CD4-positive, alpha-beta T cell (primary cell): ENCODE measurements around the gene CCNL1. TPM values are rescaled to one million over a fixed set of nuclear protein-coding genes. Genes with fewer than 3 reads are reported as not detected.

ENCODE experiments used
- ATAC-seq: fragments of 200-7000 bp; cut with Tn5 transposase; one replicate; pipeline ENCODE4 v1.10.0; 2022; ENCODE audit warnings: mild to moderate bottlenecking; ENCODE audit not compliant: poor library complexity
- CTCF ChIA-PET: fragments of 350-600 bp; sonication (Branson Sonifier 250); formaldehyde crosslinking; loops from one replicate; lab custom pipeline; 2021; ENCODE audit warnings: antibody characterized with exemption, inconsistent platforms; lab: Charles Lee
- POLR2A ChIA-PET: fragments of 350-600 bp; sonication (Branson Sonifier 250); formaldehyde crosslinking; loops from one replicate; lab custom pipeline; 2021; ENCODE audit warnings: antibody characterized with exemption, inconsistent platforms; lab: Charles Lee
- DNase-seq, 14 experiments: peaks; one replicate each; pipeline ENCODE4 v3.0.0-alpha.2; 2013 to 2020; ENCODE audit warnings: mixed read lengths in 2 of 14
- H3K27ac ChIP-seq, 2 donors: one replicate each; pipeline versions ENCODE4 v1.5.1 to v1.7.0; 2013; ENCODE audit warnings: low read length in 2 of 2, low read depth in 1 of 2, mild to moderate bottlenecking in 1 of 2
- H3K27me3 ChIP-seq, 2 experiments: 1 replicate in 1 of 2; 2 replicates in 1 of 2; pipeline versions ENCODE4 v1.6.1 to v1.7.0; 2013; ENCODE audit warnings: low read length in 2 of 2, control low read depth in 1 of 2, mild to moderate bottlenecking in 1 of 2, moderate library complexity in 1 of 2; ENCODE audit not compliant: insufficient read depth in 2 of 2, control insufficient read depth in 1 of 2
- H3K36me3 ChIP-seq: one replicate; pipeline ENCODE4 v1.6.1; 2013; ENCODE audit warnings: low read length, control low read depth; ENCODE audit not compliant: insufficient read depth
- H3K4me1 ChIP-seq: one replicate; pipeline ENCODE4 v1.6.1; 2013; ENCODE audit warnings: low read length, control low read depth; ENCODE audit not compliant: insufficient read depth
- H3K4me3 ChIP-seq: one replicate; pipeline ENCODE4 v1.5.1; 2013; ENCODE audit warnings: mild to moderate bottlenecking, low read length, moderate library complexity
- H3K9me3 ChIP-seq, 2 experiments: 1 replicate in 1 of 2; 2 replicates in 1 of 2; pipeline versions ENCODE4 v1.6.1 to v1.7.0; 2013; ENCODE audit warnings: low read length in 2 of 2, mild to moderate bottlenecking in 2 of 2, control low read depth in 1 of 2, moderate library complexity in 1 of 2; ENCODE audit not compliant: control insufficient read depth in 1 of 2, insufficient read depth in 1 of 2
- H3K27ac Mint-ChIP-seq: one replicate; pipeline ENCODE4 v1.8.0; 2020; ENCODE audit warnings: mixed read lengths
- H3K27me3 Mint-ChIP-seq: one replicate; pipeline ENCODE4 v1.8.0; 2021; ENCODE audit warnings: mixed read lengths
- H3K36me3 Mint-ChIP-seq: one replicate; pipeline ENCODE4 v1.8.0; 2021; ENCODE audit warnings: low read depth, mixed read lengths
- H3K4me1 Mint-ChIP-seq: one replicate; pipeline ENCODE4 v1.8.0; 2021; ENCODE audit warnings: low read depth, mixed read lengths
- H3K4me3 Mint-ChIP-seq: one replicate; pipeline ENCODE4 v1.8.0; 2020; ENCODE audit warnings: mild to moderate bottlenecking, mixed read lengths
- H3K9me3 Mint-ChIP-seq: one replicate; pipeline ENCODE4 v1.8.0; 2020; ENCODE audit warnings: mixed read lengths
- intact Hi-C, 2 experiments: fragments of 100-400 bp; cut with DNase I in 1 of 2; cut with micrococcal nuclease in 1 of 2; formaldehyde crosslinking; loops; one replicate each; pipeline versions ENCODE4 v1.15.1 to v1.9.0; 2023 to 2025; cut with DNase I, micrococcal nuclease
- total RNA-seq, 174 experiments: library from RNA in 2 of 174; stranded (reverse) in 2 of 174; gene quantifications; one replicate each; pipeline ENCODE4 v1.2.3 and lab custom pipeline; 2021 to 2026
- TF ChIP-seq, protein P1 (sequence below): fragments of 200-600 bp; IDR thresholded peaks from one replicate; pipeline ENCODE4 v1.8.0; 2022; ENCODE audit warnings: antibody characterized with exemption, mild to moderate bottlenecking

The CCNL1 gene
- total RNA-seq, 2 experiments from 2014 or later: 1,350 to 1,388 TPM

DNA sequence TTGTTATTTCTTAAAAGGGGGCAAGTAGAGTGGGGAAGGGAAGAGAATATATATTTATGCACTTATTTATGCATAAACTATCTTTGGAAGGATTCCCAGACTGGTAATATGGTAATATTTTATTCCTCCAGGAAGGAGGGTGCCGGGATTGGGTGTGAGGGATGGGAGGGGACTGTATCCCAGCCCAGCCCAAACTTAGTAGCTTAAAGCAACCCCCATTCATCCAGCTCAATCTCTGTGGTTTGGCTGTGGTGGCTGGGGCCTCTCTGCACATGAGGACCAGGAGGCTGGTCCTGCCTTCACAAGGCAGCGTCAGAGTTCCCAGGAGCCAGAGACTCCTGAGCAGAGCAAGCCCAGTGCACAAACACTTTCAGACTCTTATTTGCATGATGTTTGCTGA lies 48.4 kb downstream of the CCNL1 start:
- CTCF ChIA-PET: no interaction called here
- ATAC-seq (no peak), DNase-seq (no peak)
- Histone ChIP-seq H3K27ac (no peak overlapping the region), H3K4me1 (no peaks in the 10 kb centered on the region), H3K4me3 (no peak overlapping the region), H3K9me3 (no peaks in the 10 kb centered on the region), H3K36me3 (no peaks in the 10 kb centered on the region), H3K27me3 (no peaks in the 10 kb centered on the region)
- no peaks in the 10 kb centered on the region for H3K27me3 Mint-ChIP-seq
- H3K27ac Mint-ChIP-seq: no peak overlapping the region
- TF ChIP-seq, protein P1, sequence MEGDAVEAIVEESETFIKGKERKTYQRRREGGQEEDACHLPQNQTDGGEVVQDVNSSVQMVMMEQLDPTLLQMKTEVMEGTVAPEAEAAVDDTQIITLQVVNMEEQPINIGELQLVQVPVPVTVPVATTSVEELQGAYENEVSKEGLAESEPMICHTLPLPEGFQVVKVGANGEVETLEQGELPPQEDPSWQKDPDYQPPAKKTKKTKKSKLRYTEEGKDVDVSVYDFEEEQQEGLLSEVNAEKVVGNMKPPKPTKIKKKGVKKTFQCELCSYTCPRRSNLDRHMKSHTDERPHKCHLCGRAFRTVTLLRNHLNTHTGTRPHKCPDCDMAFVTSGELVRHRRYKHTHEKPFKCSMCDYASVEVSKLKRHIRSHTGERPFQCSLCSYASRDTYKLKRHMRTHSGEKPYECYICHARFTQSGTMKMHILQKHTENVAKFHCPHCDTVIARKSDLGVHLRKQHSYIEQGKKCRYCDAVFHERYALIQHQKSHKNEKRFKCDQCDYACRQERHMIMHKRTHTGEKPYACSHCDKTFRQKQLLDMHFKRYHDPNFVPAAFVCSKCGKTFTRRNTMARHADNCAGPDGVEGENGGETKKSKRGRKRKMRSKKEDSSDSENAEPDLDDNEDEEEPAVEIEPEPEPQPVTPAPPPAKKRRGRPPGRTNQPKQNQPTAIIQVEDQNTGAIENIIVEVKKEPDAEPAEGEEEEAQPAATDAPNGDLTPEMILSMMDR: no peak
- H3K36me3 Mint-ChIP-seq: no peaks in the 10 kb centered on the region
- intact Hi-C loops: no loop called here
- no peak overlapping the region for H3K4me3 Mint-ChIP-seq
- H3K9me3 Mint-ChIP-seq: no peaks in the 10 kb centered on the region
- no peaks in the 10 kb centered on the region for H3K4me1 Mint-ChIP-seq
- POLR2A ChIA-PET: no interaction called here

DNA sequence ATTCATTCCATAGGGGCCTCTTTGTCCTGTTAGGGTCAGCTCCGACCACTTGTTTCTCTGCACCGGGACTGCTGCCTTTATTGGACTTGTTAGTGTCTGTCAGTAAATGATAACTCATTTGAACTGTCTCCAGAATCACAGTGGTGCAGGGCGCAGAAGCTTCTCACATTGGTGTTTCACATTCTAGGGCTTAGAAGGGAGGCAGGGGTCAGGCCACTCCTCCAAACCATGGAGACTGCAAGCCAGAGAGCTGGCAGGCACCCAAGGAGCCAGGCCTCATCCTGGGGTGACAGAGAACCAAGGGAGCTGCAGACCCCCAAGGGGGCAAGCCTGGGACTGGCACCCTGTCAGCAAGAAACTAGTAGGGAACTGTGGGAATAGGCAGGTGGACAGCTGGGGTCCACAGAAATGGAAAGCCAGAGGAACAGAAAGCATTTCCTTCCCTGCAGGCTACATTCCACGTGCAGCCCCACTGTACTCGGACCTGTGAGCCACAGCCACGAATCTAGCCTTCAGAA lies 49.1 kb downstream of the CCNL1 start:
- no peak for ATAC-seq
- Histone ChIP-seq H3K4me1 (peaks cover 4% of the 10 kb centered on the region), H3K27ac (no peak overlapping the region), H3K9me3 (no peaks in the 10 kb centered on the region), H3K27me3 (no peaks in the 10 kb centered on the region), H3K4me3 (no peak overlapping the region), H3K36me3 (no peaks in the 10 kb centered on the region)
- DNase-seq: no peak
- H3K36me3 Mint-ChIP-seq: no peaks in the 10 kb centered on the region
- peaks cover under 1% of the 10 kb centered on the region for H3K4me1 Mint-ChIP-seq
- CTCF ChIA-PET: no interaction called here
- intact Hi-C loops: no loop called here
- TF ChIP-seq, protein P1: no peak
- H3K27ac Mint-ChIP-seq: no peak overlapping the region
- POLR2A ChIA-PET: no interaction called here
- no peak overlapping the region for H3K4me3 Mint-ChIP-seq
- H3K27me3 Mint-ChIP-seq: no peaks in the 10 kb centered on the region
- H3K9me3 Mint-ChIP-seq: no peaks in the 10 kb centered on the region

DNA sequence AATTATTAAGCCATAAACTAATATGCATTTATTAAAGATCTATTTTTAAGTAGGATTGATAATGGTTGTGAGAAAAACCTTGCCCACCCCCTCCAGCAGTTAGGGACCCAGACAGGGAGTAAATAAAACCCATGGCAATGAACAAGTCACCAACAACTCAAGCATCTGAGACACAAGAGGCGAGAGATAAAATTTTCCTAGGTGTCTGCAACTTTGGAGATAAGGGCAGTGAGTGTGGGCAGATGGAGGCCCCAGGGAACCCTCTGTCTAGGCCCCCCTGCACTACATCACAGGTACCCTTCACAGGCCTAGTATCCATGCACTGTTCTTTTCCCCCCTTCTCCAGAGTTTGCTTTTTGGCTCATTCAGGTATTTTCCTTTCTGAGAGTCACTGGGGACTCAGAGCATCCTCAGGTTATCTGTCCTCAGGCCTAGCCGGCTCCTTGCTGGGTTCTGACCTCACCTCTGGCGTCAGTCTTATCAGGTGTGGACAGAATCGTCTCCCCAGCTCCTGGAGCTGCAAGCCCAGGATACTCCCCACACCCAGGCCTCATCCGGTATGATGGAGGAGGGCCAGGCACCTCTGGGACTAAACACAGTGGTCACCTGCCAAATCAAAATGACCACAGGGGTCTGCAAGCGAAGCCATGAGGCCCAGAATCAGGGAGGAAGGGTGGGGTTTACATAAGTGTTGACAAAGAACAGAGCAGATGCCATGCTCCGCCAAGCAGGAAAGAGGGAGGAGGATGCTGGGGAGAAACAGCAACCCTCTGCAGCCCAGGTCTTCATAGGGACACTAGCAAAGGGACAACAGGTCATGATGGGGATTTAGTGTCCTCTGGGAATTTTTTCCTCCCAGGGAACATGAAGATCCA lies 50.4 kb downstream of the CCNL1 start:
- POLR2A ChIA-PET: interaction anchor here (1.8 kb wide), 1 partner anchor 21 kb away, joined by 4 read pairs; no protein-coding TSS in a partner anchor

More for the DNA sequence above, 50.4 kb downstream of the CCNL1 start:
- no peak for ATAC-seq
- Histone ChIP-seq H3K9me3 (no peaks in the 10 kb centered on the region), H3K36me3 (no peaks in the 10 kb centered on the region), H3K4me3 (no peak overlapping the region), H3K27ac (no peak overlapping the region), H3K4me1 (peaks cover 17% of the 10 kb centered on the region), H3K27me3 (no peaks in the 10 kb centered on the region)
- no peak overlapping the region for H3K27ac Mint-ChIP-seq
- TF ChIP-seq, protein P1: no peak
- H3K4me3 Mint-ChIP-seq: no peak overlapping the region
- intact Hi-C loops: no loop called here
- H3K9me3 Mint-ChIP-seq: no peaks in the 10 kb centered on the region
- H3K4me1 Mint-ChIP-seq: peaks cover 14% of the 10 kb centered on the region
- CTCF ChIA-PET: no interaction called here
- H3K36me3 Mint-ChIP-seq: no peaks in the 10 kb centered on the region
- H3K27me3 Mint-ChIP-seq: no peaks in the 10 kb centered on the region
- no peak for DNase-seq
